SHP77 treated with DMSO at 0.1 percent for 48 hours (cell line): ENCODE measurements around the gene PROSER2.
"Not testable (repeated sequence)": the region's sequence is repeated elsewhere in the genome, so short reads cannot be mapped to it uniquely, and the experiment has no call there.

Experiments
- DNase-seq: peaks from one replicate; lab custom pipeline; 2025; lab: John Stamatoyannopoulos, UW

The PROSER2 gene

DNA sequence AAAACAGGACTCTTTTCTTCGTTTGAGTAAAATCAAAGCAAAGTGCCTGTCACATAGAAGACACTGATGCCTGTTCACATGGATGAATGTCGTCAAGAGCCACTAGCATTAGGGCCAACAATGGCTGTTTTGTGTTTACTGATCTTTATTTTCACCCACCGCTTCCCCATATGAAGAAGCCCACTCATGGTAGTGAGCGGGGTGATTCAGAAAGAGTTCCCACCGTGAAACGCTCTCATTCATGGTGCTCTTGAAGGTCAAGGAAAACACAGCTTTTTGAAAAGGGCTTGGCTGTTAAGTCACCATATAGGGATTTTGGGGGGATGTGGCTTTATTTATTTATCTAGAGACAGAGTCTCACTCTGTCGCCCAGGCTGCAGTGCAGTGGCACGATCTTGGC, 12.5 kb downstream of the PROSER2 start:
- DNase-seq = no peak

DNA sequence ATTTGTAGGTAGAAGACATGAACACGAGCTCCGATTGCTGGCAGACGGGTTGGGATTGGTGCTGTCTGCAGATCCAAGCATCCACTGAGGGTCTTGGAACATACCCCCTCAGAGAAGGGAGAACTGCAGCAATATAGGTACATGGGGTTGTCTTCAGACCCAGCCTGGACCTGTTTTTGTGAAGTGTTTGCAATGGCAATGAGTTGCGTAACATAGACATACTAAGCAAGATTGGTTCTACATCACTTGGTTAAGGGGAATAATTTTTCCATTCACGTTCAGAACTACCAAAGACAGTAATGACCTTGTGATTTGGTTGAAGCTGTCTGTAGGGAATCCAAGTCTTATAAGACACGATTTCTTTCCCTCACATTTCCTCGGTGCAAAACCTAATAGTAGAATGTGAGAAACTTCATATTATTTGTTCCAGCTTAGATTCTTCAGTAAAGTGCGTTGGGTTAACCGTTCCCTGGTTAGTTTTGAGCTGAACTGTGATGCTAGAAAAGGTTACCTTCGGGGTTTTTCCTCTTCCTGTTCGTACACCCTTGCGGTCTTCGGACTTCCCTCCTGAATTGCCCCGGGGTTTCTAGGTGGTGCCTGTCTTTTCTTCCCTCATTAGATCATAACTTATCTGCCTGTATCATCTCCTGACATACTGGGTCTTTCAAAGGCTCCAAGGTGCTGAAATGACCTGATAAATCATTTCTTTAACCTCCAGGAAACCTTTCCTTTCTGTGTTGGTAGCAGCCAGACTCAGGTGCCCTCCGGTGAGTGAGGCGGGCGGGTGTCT, 14.4 kb downstream of the PROSER2 start:
- DNase-seq = no peak

DNA sequence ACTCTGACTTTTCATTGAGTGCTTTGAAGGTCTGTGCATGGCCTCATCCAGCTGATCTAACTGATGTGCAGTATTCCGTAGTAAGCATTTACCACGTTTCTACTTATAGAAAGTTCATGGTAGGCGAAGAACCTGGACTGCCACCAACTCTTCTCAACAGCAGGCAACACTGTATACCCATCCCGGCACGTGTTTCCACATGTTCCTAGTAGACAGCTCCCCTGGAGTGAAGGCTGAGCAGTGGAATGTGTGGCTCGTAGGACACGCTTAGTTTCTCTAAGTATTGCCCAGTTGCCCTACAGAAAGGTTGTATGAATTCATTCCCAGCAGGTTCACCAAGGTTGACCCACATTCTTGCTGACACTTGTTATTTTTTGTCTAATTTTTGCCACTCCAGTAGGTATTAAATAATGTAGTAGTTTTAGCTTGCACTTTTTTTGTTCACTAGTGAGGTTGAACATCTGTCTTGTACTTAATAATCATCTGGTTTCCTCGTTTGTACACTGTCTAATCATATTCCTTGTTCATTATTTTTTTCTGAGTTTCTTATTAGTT, 15.2 kb downstream of the PROSER2 start:
- no peak for DNase-seq

DNA sequence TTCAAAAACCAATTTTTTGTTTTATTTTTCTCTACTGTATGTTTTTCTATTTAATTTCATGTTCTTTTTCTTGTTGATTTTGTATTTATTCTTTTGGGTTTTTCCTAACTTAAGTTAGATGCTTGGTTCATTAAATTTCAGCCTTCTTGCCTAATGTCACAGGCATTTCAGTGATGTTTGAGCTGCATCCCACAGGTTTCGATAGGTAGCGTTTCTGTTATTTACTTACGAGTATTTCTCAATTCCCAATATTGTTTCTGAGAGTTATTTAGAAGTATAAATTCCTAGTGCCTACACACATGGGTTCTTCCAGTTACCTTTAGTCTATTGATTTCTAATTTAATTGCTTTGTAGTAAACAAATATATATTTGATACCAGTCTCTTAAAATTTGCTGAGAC, 18.2 kb downstream of the PROSER2 start:
- no peak for DNase-seq

DNA sequence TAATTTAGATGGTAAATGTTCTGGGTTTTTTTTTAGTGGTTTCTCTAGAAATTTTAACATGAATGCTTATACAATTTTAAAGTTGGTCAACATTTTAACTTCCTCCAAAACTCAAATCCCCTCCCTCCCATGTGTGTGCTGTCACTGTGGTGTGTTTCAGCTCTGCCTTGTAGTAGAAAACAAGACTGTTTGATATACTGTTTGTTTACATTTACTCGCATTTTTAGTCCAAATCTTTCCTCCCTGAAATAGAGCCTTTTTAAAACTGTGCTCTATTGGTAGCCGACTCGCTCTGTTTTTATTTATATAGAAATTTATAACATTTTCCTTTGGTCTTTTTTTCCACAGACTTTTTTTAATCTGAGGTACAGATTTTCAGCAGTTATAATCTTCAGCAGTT, 19.3 kb downstream of the PROSER2 start:
- no peak for DNase-seq

DNA sequence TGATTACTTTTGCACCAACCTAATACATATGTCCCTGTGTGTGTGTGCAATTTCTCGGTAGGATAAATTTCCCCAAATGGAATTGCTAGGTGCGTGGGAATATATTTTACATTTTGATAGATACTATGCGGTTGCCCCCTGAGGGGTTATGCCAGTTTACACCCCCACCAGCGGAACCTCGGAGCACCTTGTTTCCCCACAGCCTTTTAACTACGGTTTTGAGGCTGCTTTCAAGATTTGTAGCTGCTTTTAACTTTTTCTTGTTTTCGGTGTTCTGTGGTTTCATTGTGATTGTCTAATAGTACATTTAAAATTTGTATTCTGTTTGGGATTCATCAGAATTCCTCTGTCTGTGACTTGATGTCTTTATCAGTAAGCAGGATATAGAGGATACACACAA, 22.0 kb downstream of the PROSER2 start:
- no peak for DNase-seq

DNA sequence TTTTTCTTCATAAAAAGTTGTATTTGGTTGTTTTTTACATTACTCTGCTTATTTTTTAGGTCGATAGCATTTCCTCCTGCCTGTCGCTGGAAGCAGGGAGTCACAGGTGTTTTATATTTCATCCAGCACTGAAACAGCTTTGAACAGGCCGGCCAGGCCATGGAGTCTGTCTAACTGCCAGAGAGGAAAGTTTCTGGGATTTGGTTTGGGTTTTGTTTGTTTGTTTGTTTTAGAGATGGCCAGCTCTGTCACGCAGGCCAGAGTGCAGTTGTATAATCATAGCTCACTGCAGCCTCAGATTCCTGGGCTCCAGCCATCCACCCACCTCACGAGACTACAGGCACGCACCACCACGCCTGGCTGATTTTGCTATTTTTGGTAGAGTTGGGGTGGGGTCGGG, 23.4 kb downstream of the PROSER2 start:
- DNase-seq = no peak

DNA sequence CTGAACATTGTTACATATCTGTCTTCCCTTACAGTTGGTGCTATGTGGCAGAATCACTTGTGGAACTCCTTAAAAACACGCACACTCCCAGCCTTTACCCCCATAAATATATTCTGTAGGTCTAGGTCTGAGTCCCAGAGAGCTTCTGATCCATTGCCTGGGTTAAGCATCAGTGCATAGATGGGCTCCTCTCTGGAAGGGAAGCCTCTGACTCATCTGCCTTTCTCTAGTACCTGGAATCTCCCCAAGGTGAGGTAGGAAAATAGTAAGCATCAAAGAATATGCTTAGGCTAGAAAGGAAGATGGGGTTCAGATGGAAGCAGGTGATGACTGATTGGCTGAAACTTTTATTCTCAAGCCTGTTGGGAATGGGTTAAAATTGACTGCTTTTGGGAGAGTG, 26.1 kb downstream of the PROSER2 start:
- DNase-seq = no peak

DNA sequence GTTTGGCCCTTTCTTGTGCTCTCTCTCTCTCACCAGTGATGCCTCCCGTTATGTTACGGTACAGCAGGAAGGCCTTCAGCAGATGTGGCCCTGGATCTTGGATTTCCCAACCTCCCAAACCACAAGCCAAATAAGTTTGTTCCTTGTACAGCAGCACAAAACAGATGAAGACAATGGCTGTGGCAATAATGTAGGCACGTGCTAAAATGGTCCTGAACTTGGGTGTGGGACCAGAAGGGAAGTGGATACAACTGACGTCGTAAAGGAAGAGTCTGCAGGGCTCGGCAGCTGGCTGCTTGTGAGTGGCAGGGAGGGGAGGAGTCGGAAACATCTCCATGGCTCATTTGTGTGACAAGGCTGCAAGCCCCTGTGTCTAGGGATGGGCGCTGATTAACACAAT, 26.8 kb downstream of the PROSER2 start:
- no peak for DNase-seq

DNA sequence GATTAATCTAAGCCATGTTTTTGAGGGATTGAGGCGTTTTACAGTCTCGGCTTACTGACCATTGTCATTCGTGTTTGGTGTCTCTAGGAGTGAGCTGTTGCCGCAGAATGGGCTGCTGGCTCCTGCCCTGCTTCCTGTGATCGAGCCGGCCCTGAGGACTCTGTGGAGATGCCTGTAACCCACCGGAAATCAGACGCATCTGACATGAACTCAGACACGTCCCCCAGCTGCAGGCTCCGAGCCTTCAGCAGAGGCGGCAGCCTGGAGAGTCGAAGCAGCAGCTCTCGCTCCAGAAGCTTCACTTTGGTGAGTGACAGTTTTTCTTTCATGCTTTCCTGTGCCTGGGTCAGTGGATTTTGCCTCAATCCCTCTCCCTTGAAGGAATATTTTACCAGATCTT, 28.8 kb downstream of the PROSER2 start:
- no peak for DNase-seq

DNA sequence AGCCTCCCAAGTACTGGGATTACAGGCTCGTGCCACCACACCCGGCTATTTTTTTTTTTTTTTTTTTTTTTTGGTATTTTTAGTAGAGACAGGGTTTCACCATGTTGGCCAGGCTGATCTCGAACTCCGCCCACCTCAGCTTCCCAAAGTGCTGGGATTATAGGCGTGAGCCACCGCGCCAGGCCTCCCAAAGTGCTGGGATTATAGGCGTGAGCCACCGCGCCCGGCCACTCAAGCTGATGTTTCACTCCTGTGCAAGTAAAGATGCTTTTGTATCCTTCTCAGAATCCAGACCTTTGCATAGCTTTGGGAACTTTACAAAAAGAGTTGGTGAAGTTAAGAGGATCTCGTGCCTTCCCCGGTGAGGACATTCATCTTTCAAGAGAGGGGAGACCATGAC, 29.5 kb downstream of the PROSER2 start:
- not testable (repeated sequence) for DNase-seq

DNA sequence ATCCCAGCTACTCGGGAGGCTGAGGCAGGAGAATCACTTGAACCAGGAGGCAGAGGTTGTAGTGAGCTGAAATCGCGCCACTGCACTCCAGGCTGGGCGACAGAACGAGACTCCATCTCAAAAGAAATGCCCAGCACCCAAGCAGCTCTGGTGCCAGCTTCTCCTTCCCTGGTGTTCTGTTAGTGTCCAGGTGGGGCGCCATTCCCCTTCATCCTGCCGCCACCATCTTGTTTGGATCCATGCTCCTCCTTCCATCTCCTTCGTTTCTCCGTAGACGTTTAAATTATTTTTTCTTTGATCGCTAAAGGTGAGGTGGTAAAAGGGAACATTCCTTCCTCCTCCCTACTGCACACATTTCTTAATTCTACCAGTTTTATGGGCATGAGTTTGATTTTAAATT, 30.3 kb downstream of the PROSER2 start:
- no peak for DNase-seq

DNA sequence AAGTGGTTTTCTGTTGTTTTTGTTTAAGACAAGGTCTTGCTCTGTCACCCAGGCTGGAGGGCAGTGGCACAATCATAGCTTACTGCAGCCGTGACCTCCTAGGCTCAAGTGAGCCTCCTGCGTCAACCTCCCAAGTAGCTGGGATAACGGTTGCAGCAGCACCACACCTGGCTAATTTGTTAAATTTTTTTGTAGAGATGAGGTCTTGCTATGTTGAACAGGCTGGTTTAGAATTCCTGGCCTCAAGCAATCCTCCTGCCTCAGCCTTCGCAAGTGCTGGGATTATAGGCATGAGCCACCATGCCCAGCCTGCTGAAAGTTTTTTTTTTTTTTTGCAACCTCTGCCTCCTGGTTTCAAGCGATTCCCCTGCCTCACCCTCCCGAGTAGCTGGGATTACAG, 31.1 kb downstream of the PROSER2 start:
- no peak for DNase-seq

DNA sequence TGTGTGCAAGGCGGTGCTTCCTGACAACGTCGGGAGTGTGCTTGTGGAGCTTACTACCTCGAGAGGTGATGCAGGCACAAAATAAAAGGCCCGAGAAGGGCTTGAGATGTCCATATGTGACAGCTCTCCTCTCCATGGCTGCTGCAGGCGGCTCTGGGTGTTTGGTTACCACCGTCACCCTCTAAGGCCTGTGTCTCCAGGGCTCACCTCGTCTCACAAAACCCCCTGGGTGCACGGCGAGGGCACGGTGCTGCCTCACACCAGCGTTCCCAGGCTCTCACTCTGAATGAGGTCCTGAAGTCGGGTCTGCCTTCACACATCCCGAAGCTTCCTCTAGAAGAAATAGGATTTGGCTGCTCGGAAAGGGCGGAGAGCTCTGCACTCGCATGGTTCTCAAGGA, 32.9 kb downstream of the PROSER2 start:
- no peak for DNase-seq

DNA sequence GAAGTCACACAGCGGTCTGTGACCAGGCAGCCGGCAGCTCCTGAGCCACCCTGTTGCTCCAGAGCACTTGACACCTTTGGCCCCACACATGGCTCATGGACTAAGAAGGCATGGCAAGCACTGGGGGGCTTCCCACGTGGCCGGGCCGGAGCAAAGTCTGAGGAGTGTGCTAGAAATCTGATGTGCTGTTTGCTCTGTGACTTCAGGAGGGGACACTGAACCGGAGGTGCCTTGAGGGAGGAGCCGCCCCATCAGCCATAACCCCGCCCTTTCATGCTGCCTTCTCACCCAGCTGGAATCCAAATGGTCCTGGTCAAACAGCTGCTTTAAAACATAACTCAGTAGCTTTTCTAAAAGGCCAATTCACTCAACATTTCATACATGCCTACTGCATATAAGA, 33.5 kb downstream of the PROSER2 start:
- no peak for DNase-seq

DNA sequence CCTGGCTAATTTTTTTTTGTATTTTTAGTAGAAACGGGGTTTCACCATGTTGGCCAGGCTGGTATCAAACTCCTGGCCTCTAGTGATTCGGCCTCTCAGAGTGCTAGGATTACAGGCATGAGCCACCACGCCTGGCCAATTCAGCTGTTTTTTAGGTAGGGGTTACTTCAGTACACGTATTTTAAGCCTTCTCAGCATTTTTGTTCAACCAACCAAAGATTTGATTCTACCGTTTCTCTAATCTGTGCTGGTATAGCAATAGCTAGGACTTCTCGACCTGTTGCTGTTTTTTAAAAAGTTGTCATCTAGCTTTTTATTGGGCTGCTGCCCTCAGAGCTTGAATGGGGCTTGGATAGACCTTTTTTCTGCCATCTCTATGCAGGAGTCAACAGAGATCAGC, 34.9 kb downstream of the PROSER2 start:
- DNase-seq = no peak

DNA sequence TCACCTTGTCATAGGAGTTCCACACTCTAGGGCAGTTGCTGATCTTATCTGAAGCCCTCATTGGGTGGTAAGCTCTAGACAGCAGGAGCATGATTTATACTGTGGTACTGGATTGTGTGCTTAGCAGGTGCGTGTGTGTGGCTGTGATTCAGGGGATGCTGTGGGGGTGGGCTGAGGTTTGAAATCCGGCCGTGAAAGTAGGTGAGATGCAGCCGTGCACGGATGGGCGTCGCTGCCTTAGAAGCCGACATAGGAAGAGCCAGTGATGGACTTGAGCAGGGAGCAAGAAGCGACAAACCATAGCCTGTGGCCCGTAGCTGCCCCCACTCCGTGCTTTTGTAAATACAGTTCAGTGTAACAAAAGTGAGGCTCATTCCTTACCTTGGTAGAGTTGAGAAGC, 38.2 kb downstream of the PROSER2 start:
- no peak for DNase-seq

DNA sequence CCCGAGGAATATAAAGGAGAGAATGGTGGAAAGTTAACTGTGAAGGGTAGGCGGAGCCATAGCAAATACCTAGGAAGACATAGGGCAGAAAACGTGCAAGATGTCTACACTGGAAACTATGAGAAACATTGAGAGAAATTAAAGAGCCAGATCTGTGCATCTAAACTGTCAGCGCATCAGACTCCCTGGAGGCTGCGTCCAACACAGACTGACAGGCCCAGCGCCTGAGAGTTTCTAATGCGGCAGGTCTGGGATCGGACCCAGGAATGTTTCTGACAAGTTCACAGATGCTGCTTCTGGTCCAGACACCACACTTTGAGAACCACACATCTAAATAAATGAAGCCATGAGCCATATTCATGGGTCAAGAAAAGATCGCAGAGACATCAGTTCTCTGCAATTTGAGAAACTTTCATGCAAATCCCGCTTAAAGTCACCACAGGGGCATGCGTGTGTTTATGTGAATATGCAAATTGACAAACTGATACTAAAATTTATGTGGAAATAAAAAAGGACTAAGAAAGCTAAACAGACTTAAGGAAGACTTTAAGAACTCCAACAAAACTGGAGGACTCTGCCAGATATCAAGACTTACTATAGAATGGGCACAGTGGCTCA, 38.8 kb downstream of the PROSER2 start:
- no peak for DNase-seq

DNA sequence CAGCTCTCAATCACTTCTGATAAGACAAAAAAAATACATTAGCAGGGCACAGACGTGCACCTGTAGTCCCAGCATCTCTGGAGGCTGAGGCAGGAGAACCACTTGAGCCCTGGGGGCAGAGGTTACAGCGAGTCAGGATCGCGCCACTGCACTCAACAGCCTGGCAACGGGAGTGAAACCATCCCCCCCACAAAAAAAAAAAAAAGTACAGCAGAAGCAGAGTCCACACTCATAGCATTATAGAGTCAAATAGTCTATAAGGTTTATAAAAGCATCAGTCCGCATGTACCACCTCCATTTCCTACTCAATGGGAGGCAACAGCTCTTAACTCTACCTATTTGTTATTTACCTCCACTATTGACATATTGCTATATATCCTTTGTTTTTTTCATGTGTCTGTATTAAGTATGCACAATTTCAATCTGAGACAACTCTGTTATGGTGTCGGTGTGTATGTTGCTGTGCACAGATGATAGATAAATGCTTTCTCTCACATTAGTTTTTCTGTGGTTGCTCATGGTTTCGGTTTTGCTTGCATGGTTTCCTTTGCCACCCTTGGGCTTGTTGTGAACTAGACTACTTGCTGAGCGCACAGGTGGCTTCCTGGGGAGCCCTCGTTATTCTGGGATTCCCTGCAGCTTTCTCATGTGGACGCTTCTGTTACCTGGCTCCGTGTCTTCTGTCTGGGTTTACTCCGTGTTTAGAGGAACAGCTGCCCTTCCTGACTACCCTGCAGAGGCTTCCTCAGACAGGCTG, 40.4 kb downstream of the PROSER2 start:
- DNase-seq = peak; percentile 1

DNA sequence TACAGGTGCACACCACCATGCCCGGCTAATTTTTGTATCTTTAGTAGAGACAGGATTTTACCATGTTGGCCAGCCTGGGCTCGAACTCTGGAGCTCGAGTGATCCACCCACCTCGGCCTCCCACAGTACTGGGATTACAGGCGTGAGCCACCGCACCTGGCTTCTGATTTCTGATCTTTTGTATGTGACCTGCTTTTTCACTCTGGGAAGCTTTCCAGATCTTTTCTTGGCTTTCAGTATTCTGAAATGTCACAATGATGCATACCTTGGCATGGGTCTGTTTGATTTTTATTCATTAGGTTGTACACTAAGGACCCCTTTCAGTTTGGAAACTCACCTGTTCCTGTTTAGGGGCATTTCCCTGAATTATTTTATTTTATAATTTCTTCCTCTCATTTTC, 41.6 kb downstream of the PROSER2 start:
- DNase-seq = no peak

DNA sequence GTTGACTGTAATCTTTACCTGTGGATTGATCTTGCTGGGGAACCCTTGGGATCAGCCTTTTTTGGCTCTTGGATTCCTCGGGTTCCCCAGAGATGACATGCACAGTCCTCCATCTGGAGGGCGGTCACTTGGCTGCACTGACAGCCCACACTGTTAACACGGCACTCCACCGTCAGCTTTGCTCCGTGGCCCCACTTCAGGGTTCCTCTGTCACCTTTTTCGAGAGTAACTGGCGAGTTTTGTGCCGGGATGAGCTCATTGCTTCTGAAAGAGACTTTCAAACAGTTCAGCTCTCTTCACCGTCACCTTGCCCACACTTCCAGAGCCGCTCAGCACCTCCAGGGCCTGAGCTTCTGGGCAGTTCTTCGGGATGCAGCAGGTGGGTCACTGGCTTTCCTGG, 42.4 kb downstream of the PROSER2 start:
- DNase-seq = no peak

DNA sequence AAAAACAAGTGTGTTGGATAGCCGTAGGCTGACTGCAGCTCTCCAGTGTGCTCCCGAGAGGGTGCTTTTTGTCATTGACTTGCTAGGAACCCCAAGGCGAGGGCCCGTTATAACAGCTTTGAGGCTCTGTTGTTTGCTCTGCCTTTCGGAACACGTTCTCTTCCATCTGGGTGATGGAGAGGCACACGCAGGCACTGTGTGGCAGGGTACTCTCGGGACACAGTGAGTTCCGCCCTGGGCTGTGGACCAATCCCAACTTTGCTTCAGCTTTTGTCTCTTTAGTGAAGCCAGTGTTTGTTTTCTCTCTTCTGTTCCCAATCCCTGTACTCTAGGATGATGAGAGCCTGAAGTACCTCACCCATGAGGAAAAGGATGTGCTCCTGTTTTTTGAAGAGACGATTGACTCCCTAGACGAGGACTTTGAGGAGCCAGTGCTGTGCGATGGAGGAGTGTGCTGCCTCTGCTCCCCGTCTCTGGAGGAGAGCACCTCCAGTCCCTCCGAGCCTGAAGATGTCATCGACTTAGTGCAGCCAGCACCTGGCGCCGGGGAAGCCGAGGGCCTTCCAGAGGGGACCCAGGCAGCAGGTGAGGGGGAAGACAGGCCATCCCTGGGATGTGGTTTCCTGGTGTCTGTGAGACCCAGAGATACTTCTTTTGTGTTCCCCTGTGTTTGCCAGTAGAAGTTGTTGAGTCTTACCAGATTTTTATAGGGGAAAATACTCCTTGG, 43.2 kb downstream of the PROSER2 start:
- no peak for DNase-seq
